ENCODE data around the gene RALGPS2. TPM values are rescaled to one million over a fixed set of nuclear protein-coding genes. Genes with fewer than 3 reads are reported as not detected.

RALGPS2 gene
- total and polyA plus RNA-seq, 9 of the 15 experiments (the other 6 are each of a cell fraction or from before 2014, with no cell fraction given), result 0.28 to 6.5 (median 2.6) TPM

DNA sequence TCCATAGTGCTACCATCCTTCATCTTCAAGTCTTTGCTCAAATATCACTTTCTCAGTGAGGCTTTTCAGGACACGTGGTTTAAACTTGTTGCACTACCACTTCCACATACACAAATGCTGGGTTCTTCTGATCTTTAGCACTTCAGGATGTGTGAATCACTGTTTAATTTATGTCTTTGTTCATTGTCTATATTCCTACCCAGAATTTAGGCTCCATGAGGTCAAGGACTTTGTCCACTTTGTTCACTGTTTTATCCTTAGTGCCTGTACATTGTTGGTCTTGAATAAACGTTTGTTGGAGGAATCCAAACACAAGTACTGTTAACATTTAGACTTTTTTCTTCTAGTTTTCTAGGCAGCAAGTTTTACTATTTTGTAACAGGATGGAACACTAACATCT lies 42.6 kb upstream of the RALGPS2 start:
- TF ChIP-seq KHSRP (IDR thresholded peaks at IDR 0.05) (no peak), PHF20 (IDR thresholded peaks at IDR 0.05; ENCODE audit: partially characterized antibody) (no peak), ZNF561 (CRISPR knock-in tag; conservative IDR thresholded peaks at IDR 0.05) (no peak), ZNF780A (CRISPR knock-in tag; IDR thresholded peaks at IDR 0.05) (no peak), DIDO1 (tag; IDR thresholded peaks at IDR 0.05; ENCODE audit: low read depth) (no peak), STAG1 (CRISPR knock-in tag; IDR thresholded peaks at IDR 0.05; ENCODE audit: borderline replicate concordance) (no peak), ZNF589 (CRISPR knock-in tag; IDR thresholded peaks at IDR 0.05; ENCODE audit: low read depth) (no peak), KLF6 (CRISPR knock-in tag; IDR thresholded peaks at IDR 0.05; ENCODE audit: borderline replicate concordance) (no peak), EP300 (IDR thresholded peaks at IDR 0.05; ENCODE audit: low read length) (no peak), COPS2 (conservative IDR thresholded peaks at IDR 0.05) (no peak), ZNF764 (CRISPR knock-in tag; IDR thresholded peaks at IDR 0.05; ENCODE audit: low read depth) (no peak), NFE2 (IDR thresholded peaks at IDR 0.05; ENCODE audit: low read depth) (no peak), TGIF2 (CRISPR knock-in tag; IDR thresholded peaks at IDR 0.05) (no peak), IFI16 (CRISPR knock-in tag; IDR thresholded peaks at IDR 0.05) (no peak), CREBBP (IDR thresholded peaks at IDR 0.05; ENCODE audit: low read depth, low read length) (no peak), BRD9 (IDR thresholded peaks at IDR 0.05; ENCODE audit: low read depth, partially characterized antibody) (no peak)
- TF ChIP-seq, protein P1, sequence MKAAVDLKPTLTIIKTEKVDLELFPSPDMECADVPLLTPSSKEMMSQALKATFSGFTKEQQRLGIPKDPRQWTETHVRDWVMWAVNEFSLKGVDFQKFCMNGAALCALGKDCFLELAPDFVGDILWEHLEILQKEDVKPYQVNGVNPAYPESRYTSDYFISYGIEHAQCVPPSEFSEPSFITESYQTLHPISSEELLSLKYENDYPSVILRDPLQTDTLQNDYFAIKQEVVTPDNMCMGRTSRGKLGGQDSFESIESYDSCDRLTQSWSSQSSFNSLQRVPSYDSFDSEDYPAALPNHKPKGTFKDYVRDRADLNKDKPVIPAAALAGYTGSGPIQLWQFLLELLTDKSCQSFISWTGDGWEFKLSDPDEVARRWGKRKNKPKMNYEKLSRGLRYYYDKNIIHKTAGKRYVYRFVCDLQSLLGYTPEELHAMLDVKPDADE (conservative IDR thresholded peaks at IDR 0.05; ENCODE audit: control insufficient read depth, low read depth, low read length), result no peak
- TF ChIP-seq, protein P2, sequence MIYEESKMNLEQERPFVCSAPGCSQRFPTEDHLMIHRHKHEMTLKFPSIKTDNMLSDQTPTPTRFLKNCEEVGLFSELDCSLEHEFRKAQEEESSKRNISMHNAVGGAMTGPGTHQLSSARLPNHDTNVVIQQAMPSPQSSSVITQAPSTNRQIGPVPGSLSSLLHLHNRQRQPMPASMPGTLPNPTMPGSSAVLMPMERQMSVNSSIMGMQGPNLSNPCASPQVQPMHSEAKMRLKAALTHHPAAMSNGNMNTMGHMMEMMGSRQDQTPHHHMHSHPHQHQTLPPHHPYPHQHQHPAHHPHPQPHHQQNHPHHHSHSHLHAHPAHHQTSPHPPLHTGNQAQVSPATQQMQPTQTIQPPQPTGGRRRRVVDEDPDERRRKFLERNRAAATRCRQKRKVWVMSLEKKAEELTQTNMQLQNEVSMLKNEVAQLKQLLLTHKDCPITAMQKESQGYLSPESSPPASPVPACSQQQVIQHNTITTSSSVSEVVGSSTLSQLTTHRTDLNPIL (CRISPR knock-in tag; IDR thresholded peaks at IDR 0.05), result no peak
- CTCF ChIA-PET (ENCODE audit: low intra/inter-chr PET ratio), result no interaction called here
- DNase-seq (ENCODE audit: extremely low read depth in 1 of 4, low spot score in 3 of 4) (no peak), FAIRE-seq (no peak), ATAC-seq (no peak)
- no TSS peak for BruUV-seq (replicated peaks)
- Histone ChIP-seq H4K20me1 (replicated peaks; ENCODE audit: control insufficient read depth, insufficient read depth, low read length) (no peaks in the 10 kb centered on the region), H3K27me3 (ENCODE audit: control insufficient read depth in 2 of 2, insufficient read depth in 2 of 2, low read length in 2 of 2) (no peaks in the 10 kb centered on the region; a peak in 1 of 5 replicates), H3K27ac (ENCODE audit: extremely low read depth, low read depth, low read length) (no peak overlapping the region), H3K79me2 (ENCODE audit: control insufficient read depth, insufficient read depth, low read length) (no peaks in the 10 kb centered on the region), H3K36me3 (ENCODE audit: control insufficient read depth, insufficient read depth, low read length) (no peaks in the 10 kb centered on the region), H3K4me3 (no peak overlapping the region), H3K4me1 (replicated peaks in 1 of 2; ENCODE audit: control insufficient read depth in 2 of 2, insufficient read depth in 2 of 2, low read length in 2 of 2) (no peaks in the 10 kb centered on the region), H3K9me3 (replicated peaks; ENCODE audit: control insufficient read depth, insufficient read depth, low read depth, low read length) (no peaks in the 10 kb centered on the region), H3K9me1 (ENCODE audit: control insufficient read depth, insufficient read depth, low read length) (no peaks in the 10 kb centered on the region), H3K9ac (ENCODE audit: insufficient read depth in 1 of 2, low read depth in 2 of 2, low read length in 2 of 2) (no peak overlapping the region), H3K4me2 (ENCODE audit: insufficient read depth, low read length) (no peak overlapping the region), H2AFZ (ENCODE audit: low read depth, low read length) (no peak overlapping the region)
- intact Hi-C loops (cut with micrococcal nuclease), result no loop called here
- in situ Hi-C loops (cut with MboI), result no loop called here
- POLR2A ChIA-PET, result no interaction called here
- 0% methylated on average over 2 of the region's 2 CpGs for WGBS (ENCODE audit: insufficient coverage, low coverage, missing lambda C conversion rate)
